T-helper 2 cell treated with Interferon-gamma antibody and Interleukin-4, amounts not matched to agents 100 ng/mL and 5 ng/mL, for 36 hours (primary cell): ENCODE results near the gene GPR55. TPM values are rescaled to one million over a fixed set of nuclear protein-coding genes. Genes with fewer than 3 reads are reported as not detected.

ENCODE experiments used
- intact Hi-C: fragments of 100-400 bp; cut with micrococcal nuclease; formaldehyde crosslinking; loops from one replicate; pipeline ENCODE4 v1.15.1; 2023
- total RNA-seq: library from RNA; stranded (reverse); gene quantifications from 2 replicates; pipeline ENCODE4 v1.2.3, GENCODE V29; 2022

The GPR55 gene
- total RNA-seq, 1 donor from 2014 or later, result 4.3 TPM

- intact Hi-C loops, result no loop called here
Measured at GRCh38 chr2:230920167-230920566, 4.9 kb downstream of the GPR55 start.

- intact Hi-C loops, result no loop called here
Measured at GRCh38 chr2:230919681-230920080, 5.4 kb downstream of the GPR55 start.

GRCh38 chr2:230919240-230919639 is 5.8 kb downstream of the GPR55 start:
- intact Hi-C loops, result no loop called here

GRCh38 chr2:230916218-230916617 is 8.8 kb downstream of the GPR55 start:
- intact Hi-C loops, result no loop called here

DNA sequence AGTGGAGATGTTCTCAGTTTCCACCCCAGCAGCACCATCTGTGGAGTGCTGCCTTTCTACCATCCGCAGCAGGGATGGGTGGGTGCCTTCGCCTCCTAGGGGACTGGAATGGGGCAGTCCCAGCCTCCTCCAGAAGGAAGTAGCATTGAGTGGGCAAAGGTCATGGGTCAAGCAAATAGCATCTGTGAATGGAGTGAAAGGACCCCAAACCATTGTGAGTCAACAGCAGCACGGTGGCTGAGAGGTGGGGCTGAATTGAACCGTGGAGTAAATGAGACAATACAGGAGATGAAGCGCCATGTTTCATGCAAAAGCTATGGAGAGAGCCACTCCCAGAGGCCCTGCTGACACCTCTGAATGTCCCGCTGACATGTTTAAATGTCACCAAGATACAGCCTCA is 9.7 kb downstream of the GPR55 start:
- intact Hi-C loops, result no loop called here

DNA sequence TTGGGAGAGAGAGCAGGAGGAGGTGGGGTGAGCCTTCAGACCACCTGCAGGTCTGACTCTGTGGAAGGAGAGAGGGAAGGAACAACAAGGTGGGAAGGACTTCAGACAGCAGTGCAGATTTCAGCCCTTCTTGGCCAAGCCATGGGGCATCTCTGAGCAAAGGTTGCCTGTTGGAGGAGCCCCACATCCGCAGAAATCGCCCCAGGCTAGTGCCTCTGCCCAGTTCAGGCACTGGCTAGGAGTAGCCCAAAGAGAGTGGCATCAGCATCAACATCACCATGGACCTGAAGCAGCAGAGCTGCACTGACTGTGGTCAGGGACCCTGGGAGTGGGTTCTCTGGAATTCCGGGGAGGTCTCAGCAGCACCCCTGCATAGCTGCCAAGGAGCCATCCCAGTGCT is 10.2 kb downstream of the GPR55 start:
- intact Hi-C loops, result no loop called here

GRCh38 chr2:230913406-230914143 is 11.5 kb downstream of the GPR55 start:
- intact Hi-C loops, result no loop called here

DNA sequence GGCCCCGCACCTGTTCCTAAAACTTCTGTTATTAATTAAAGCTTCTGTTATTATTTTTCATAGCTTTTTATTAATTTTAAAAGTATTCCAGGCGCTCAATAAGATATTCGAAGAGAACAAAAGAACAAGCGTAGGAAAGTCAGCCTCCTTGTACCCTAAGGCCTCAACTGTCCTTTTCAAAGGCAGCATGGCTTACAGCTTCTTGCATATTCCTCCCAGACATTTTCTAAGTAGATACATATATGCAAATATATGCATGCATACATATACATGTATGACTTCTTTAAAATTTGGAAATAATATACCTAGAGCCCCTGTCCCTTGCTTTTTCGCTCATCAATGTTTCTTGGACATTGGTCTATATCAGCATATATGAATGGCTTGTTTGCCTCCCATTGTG is 12.3 kb downstream of the GPR55 start:
- intact Hi-C loops, result no loop called here

DNA sequence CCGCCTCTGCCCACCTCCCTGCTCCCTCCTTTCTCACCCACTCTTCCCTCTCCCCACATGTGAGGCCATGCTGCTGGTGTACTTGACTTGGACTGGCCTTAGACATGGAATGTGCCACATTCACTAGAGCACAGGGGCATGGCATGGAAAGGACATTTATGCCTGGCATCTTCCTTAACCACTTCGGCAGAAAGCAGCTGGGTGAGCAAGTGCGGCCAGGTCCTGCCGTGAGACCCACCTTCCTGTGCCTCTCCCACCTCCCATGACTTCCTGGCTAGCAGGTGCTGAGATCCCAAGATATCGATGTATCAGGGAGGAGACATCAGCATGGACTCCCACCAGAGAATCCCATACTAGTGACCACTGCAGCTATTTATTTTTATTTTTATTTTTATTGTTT is 13.0 kb downstream of the GPR55 start:
- intact Hi-C loops, result no loop called here

- intact Hi-C loops, result no loop called here
Measured at GRCh38 chr2:230910546-230911177, 14.4 kb downstream of the GPR55 start.

GRCh38 chr2:230909841-230910545 is 15.0 kb downstream of the GPR55 start:
- intact Hi-C loops, result no loop called here

- intact Hi-C loops, result no loop called here
Measured at GRCh38 chr2:230908595-230909191, 16.3 kb downstream of the GPR55 start.

DNA sequence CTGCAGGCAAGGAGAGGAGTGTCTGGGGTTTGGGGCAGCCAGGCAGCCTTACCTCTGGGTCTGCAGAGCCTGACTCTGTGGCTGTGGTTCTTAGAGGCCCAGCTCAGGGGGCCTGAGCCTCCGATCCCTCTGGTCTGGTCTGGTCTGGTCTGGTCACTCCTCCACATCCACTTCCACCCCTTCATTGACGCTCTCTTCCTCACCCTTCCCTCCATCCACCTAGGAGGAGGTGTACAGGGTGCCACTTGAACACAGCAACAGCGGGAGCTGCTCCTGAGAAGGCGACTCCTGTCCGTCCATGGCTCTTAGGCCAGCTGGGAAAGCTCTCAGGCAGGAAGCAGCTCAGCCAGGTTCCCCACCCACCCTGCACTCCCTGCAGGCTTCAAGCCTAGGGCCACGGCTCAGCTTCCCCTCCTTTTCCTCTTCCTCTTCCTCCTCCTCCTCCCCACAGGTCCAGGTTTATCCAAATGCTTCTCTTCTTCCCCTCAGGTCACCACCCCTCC is 16.9 kb downstream of the GPR55 start:
- intact Hi-C loops, result no loop called here

GRCh38 chr2:230907361-230908091 is 17.5 kb downstream of the GPR55 start:
- intact Hi-C loops, result no loop called here

- intact Hi-C loops, result no loop called here
Measured at GRCh38 chr2:230906471-230907230, 18.4 kb downstream of the GPR55 start.

- intact Hi-C loops, result no loop called here
Measured at GRCh38 chr2:230905448-230906421, 19.3 kb downstream of the GPR55 start.

DNA sequence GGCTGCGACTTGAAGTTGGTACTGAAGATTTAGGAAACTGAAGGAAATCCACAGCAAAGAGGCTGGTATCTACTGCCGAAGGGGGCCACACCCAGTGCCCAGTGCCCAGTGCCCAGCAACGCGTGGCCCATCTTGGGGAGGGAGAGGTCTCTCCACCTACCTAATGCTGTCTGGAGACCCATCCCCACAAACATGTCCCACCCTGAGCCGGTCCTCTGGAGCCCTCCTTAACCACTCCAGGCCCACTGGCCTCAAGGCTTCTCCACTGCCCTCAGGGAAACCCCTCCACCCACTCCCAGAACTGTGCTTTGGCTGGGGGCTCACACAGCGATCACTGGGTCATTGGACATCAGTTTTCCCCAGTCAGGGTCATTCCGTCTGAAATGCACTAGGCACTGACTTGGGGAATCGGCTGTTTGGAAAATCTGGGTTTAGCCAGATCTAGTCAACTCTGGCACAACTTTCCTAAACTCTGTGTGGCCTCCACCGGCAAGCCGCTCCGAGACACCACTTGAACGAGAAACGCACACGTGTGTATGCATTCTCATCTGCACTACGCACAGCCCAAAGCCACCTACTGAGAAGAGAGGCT is 20.1 kb downstream of the GPR55 start:
- intact Hi-C loops, result loop anchor here (5.0 kb wide), 1 partner anchor 147 kb away; no protein-coding TSS in a partner anchor

DNA sequence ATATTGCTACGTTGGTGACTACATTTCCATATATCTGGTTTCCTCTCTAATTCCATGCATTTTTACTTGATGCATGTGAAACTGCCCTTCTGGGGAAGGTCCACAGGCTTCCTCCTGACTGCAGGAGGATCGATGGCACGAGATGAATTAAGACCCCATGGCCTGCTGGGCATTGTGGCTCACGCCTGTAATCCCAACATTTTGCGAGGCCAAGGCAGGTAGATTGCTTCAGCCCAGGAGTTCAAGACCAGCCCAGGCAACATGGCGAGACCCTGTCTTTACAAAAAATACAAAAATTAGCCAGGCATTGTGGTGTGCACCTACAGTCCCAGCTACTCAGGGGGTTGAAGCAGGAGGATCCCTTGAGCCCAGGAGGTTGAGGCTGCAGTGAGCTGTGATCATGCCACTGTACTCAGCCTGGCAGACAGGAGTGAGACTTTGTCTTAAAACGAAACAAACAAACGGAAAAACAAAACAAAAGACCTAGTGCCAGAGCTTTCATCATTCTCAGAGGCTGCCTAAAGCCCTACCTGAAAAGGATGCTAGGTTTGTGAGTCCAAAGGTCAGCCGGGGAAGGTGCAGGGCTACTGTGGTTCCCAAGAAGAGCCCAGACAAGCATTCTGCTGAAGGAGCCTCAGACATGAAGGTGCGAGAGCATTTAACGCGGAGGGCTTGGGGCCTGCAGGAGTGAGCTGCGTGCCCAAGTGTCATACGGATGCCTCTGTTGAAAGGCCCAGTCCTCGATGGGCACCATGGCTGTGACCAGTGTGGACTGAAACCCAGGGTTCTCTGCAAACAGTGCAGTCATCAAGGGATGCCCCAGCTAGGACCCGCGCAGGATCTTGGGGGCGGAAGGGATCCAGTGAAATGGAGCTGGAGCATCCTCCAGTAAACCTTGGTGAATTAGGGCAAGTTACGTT is 21.6 kb downstream of the GPR55 start:
- intact Hi-C loops, result loop anchor here (5.0 kb wide), 1 partner anchor 149 kb away; no protein-coding TSS in a partner anchor
